IMR-90 (cell line): Measurements from ENCODE around the gene AMER2. TPM values are rescaled to one million over a fixed set of nuclear protein-coding genes. Genes with fewer than 3 reads are reported as not detected.
"Not testable (repeated sequence)": the region's sequence is repeated elsewhere in the genome, so short reads cannot be mapped to it uniquely, and the experiment has no call there.

Source experiments
- ATAC-seq: fragments of 200-7000 bp; cut with Tn5 transposase; 2 replicates; pipeline ENCODE4 v1.9.1; 2020; ENCODE audit warnings: low read depth, mild to moderate bottlenecking, moderate library complexity
- BruUV-seq: library from RNA; stranded (reverse); fragments of 400-500 nt; replicated peaks from 2 replicates; lab custom pipeline; 2021; lab: Mats Ljungman, UMichigan
- CTCF ChIA-PET: fragments of 300-600 bp; formaldehyde crosslinking; extraction: SDS; loops from one replicate; lab custom pipeline; 2021; ENCODE audit warnings: antibody characterized with exemption; lab: Yijun Ruan, JAX
- POLR2A ChIA-PET: fragments of 300-600 bp; sonication (Branson Sonifier 250); formaldehyde crosslinking; loops from one replicate; lab custom pipeline; 2022; ENCODE audit warnings: antibody characterized with exemption; ENCODE audit not compliant: unreplicated experiment; lab: Charles Lee
- DNase-seq: peaks from one replicate; pipeline ENCODE4 v3.0.0; 2013
- H2AFZ ChIP-seq: replicated peaks from 2 replicates; pipeline ENCODE3; 2013; ENCODE audit warnings: low read length, mild to moderate bottlenecking; ENCODE audit not compliant: poor library complexity
- H2AK5ac ChIP-seq: 2 replicates; pipeline ENCODE4 v1.6.1; 2013; ENCODE audit warnings: low read depth, low read length, inconsistent platforms
- H2AK9ac ChIP-seq: replicated peaks from 2 replicates; pipeline ENCODE3; 2013; ENCODE audit warnings: mild to moderate bottlenecking, low read depth, low read length, moderate library complexity; ENCODE audit not compliant: poor library complexity
- H2BK120ac ChIP-seq: 2 replicates; pipeline ENCODE4 v1.6.1; 2013; ENCODE audit warnings: low read depth, low read length, inconsistent platforms
- H2BK15ac ChIP-seq: 3 replicates; pipeline ENCODE4 v1.6.1; 2013; ENCODE audit warnings: low read depth, low read length, inconsistent platforms
- H2BK20ac ChIP-seq: 2 replicates; pipeline ENCODE4 v1.6.1; 2013; ENCODE audit warnings: low read depth, mild to moderate bottlenecking, inconsistent platforms, low read length, moderate library complexity
- H2BK5ac ChIP-seq: 2 replicates; pipeline ENCODE4 v1.6.1; 2013; ENCODE audit warnings: mild to moderate bottlenecking, low read depth, low read length, inconsistent platforms; ENCODE audit not compliant: poor library complexity, severe bottlenecking
- H3K14ac ChIP-seq: replicated peaks from 2 replicates; pipeline ENCODE4 v1.6.1; 2013; ENCODE audit warnings: low read depth, low read length, inconsistent platforms
- H3K18ac ChIP-seq: 2 replicates; pipeline ENCODE4 v1.6.1; 2013; ENCODE audit warnings: low read depth, low read length, control low read depth
- H3K23ac ChIP-seq: 2 replicates; pipeline ENCODE4 v1.6.1; 2013; ENCODE audit warnings: low read depth, low read length, inconsistent platforms
- H3K27ac ChIP-seq: 2 replicates; pipeline ENCODE4 v1.5.1; 2013; ENCODE audit warnings: mild to moderate bottlenecking, control low read depth, low read length; ENCODE audit not compliant: insufficient read depth
- H3K27me3 ChIP-seq: 2 replicates; pipeline ENCODE4 v1.6.1; 2013; ENCODE audit warnings: low read length; ENCODE audit not compliant: control insufficient read depth, insufficient read depth
- H3K36me3 ChIP-seq: 2 replicates; pipeline ENCODE4 v1.6.1; 2013; ENCODE audit warnings: low read length, mixed read lengths; ENCODE audit not compliant: control insufficient read depth, insufficient read depth
- H3K4ac ChIP-seq: 2 replicates; pipeline ENCODE4 v1.6.1; 2013; ENCODE audit warnings: low read depth, low read length, inconsistent platforms
- H3K4me1 ChIP-seq: 2 replicates; pipeline ENCODE4 v1.6.1; 2013; ENCODE audit warnings: low read length, mixed read lengths; ENCODE audit not compliant: control insufficient read depth, insufficient read depth
- H3K4me2 ChIP-seq: 2 replicates; pipeline ENCODE4 v1.6.1; 2013; ENCODE audit warnings: low read depth, mild to moderate bottlenecking, control low read depth, low read length, moderate library complexity
- H3K4me3 ChIP-seq: 2 replicates; pipeline ENCODE4 v1.5.1; 2013; ENCODE audit warnings: low read depth, mild to moderate bottlenecking, control low read depth, low read length, moderate library complexity; ENCODE audit not compliant: insufficient read depth
- H3K56ac ChIP-seq: 2 replicates; pipeline ENCODE4 v1.6.1; 2013; ENCODE audit warnings: low read length, inconsistent platforms; ENCODE audit not compliant: insufficient read depth; ENCODE audit errors: extremely low read depth
- H3K79me1 ChIP-seq, 2 experiments: 2 replicates each; pipeline ENCODE4 v1.6.1; 2013; ENCODE audit warnings: low read length in 2 of 2, inconsistent platforms in 1 of 2, low read depth in 1 of 2
- H3K9ac ChIP-seq: 2 replicates; pipeline ENCODE4 v1.6.1; 2013; ENCODE audit warnings: low read depth, low read length, control low read depth
- H3K9me1 ChIP-seq: 2 replicates; pipeline ENCODE4 v1.6.1; 2013; ENCODE audit warnings: low read length, inconsistent platforms; ENCODE audit not compliant: insufficient read depth
- H3K9me3 ChIP-seq: 2 replicates; pipeline ENCODE4 v1.6.1; 2013; ENCODE audit warnings: low read length; ENCODE audit not compliant: control insufficient read depth, insufficient read depth
- H4K20me1 ChIP-seq: 2 replicates; pipeline ENCODE4 v1.6.1; 2013; ENCODE audit warnings: low read length, inconsistent platforms; ENCODE audit not compliant: insufficient read depth
- H4K5ac ChIP-seq: 2 replicates; pipeline ENCODE4 v1.6.1; 2013; ENCODE audit warnings: mild to moderate bottlenecking, low read depth, low read length, control low read depth
- H4K8ac ChIP-seq, 2 experiments: 2 replicates each; pipeline ENCODE4 v1.6.1; 2013; ENCODE audit warnings: low read depth in 2 of 2, low read length in 2 of 2, control low read depth in 1 of 2, inconsistent platforms in 1 of 2
- H4K91ac ChIP-seq: 2 replicates; pipeline ENCODE4 v1.6.1; 2013; ENCODE audit warnings: low read depth, low read length, inconsistent platforms; ENCODE audit not compliant: insufficient read depth
- CTCF ChIP-seq: conservative IDR thresholded peaks from 2 replicates; pipeline ENCODE4 v1.5.1; 2012; ENCODE audit warnings: mild to moderate bottlenecking, low read depth, low read length, improper control_type of control experiment
- FOS ChIP-seq: fragments of 150-350 bp; IDR thresholded peaks from 2 replicates; pipeline ENCODE4 v1.6.1; 2016; ENCODE audit warnings: low read depth, low read length
- MXI1 ChIP-seq: IDR thresholded peaks from 2 replicates; pipeline ENCODE4 v1.6.1; 2012; ENCODE audit warnings: low read depth, mild to moderate bottlenecking, low read length, moderate library complexity, borderline replicate concordance
- NFE2L2 ChIP-seq: fragments of 150-350 bp; IDR thresholded peaks from 2 replicates; pipeline ENCODE4 v1.6.1; 2016; ENCODE audit warnings: low read depth, mild to moderate bottlenecking, low read length
- POLR2A ChIP-seq: IDR thresholded peaks from 2 replicates; pipeline ENCODE4 v1.6.1; 2012; ENCODE audit warnings: mild to moderate bottlenecking, low read depth, low read length
- SMC3 ChIP-seq: fragments of 150-350 bp; IDR thresholded peaks from 2 replicates; pipeline ENCODE4 v1.6.1; 2016; ENCODE audit warnings: low read depth, mild to moderate bottlenecking, antibody characterized with exemption, low read length, moderate library complexity
- USF2 ChIP-seq: fragments of 150-350 bp; IDR thresholded peaks from 2 replicates; pipeline ENCODE4 v1.6.1; 2017; ENCODE audit warnings: mild to moderate bottlenecking, antibody characterized with exemption, low read length, low read depth
- WGBS, 2 experiments: methylation state at CpG; one replicate each; pipeline versions ENCODE4 v1.1.5 to v1.1.7; 2013; ENCODE audit warnings: missing lambda C conversion rate in 2 of 2; ENCODE audit not compliant: insufficient read length in 1 of 2; ENCODE audit errors: extremely low coverage in 2 of 2; 5-methylcytosine and 5-hydroxymethylcytosine counted together
- dilution Hi-C: fragments of 300-500 bp; cut with HindIII; formaldehyde crosslinking; loops from one replicate; pipeline ENCODE4 v1.14.3; 2018; ENCODE audit warnings: low sequenced_read_pairs; ENCODE audit not compliant: unreplicated experiment
- in situ Hi-C: fragments of 300-500 bp; cut with MboI; formaldehyde crosslinking; loops from 3 replicates; pipeline ENCODE4 v1.14.3; 2019; ENCODE audit warnings: low sequenced_read_pairs, inconsistent platforms, mixed read lengths
- intact Hi-C: fragments of 100-400 bp; cut with micrococcal nuclease; formaldehyde crosslinking; loops from 2 replicates; pipeline ENCODE4 v1.10.0; 2022
- polyA plus RNA-seq, 3 experiments: library from polyadenylated mRNA; depleted of rRNA; stranded (reverse); fragments of >200 nt; gene quantifications; 2 replicates each; pipeline ENCODE4 v1.2.3, GENCODE V29; 2012; ENCODE audit warnings: low replicate concordance in 1 of 3
- total RNA-seq: library from RNA; depleted of rRNA; stranded (reverse); fragments of >200 nt; gene quantifications from 2 replicates; pipeline ENCODE4 v1.2.3, GENCODE V29; 2012

AMER2 gene
- total and polyA plus RNA-seq, 2 of the 4 experiments (the other 2 are of a cell fraction): not detected

DNA sequence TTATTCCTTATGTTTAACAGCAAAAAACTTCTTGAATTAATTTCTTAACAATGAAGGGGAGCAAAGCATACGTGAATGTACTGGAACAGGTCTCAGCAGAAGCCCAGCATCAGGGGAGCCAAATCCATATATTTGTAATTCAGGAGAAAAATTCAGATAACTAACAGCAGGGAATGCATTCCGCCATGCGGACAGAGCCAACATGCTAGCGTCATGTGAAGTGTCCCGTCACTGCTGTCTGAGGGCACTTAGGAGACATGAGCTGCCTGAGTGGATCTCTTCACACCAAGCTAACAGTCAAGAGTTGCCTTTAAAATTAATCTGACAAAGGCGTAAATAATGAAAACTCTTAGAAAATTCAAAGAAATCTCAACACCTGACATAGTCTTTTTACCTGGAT is 6.4 kb downstream of the AMER2 start:
- Histone ChIP-seq H2BK15ac (no peak overlapping the region), H3K79me1 (no peaks in the 10 kb centered on the region), H2AFZ (no peak overlapping the region), H3K9ac (no peak overlapping the region), H3K4me3 (no peak overlapping the region), H3K36me3 (no peaks in the 10 kb centered on the region), H4K5ac (no peak overlapping the region), H3K27me3 (peaks cover 20% of the 10 kb centered on the region), H2BK120ac (no peak overlapping the region), H4K20me1 (no peaks in the 10 kb centered on the region), H3K23ac (no peak overlapping the region), H2AK9ac (no peak overlapping the region), H4K91ac (no peak overlapping the region), H3K27ac (no peak overlapping the region), H3K4me1 (no peaks in the 10 kb centered on the region), H3K18ac (no peak overlapping the region), H2BK20ac (no peak overlapping the region), H3K14ac (no peak overlapping the region), H4K8ac (no peak overlapping the region), H3K9me1 (no peaks in the 10 kb centered on the region), H3K4me2 (no peak overlapping the region), H3K4ac (no peak overlapping the region), H2AK5ac (no peak overlapping the region), H3K56ac (no peak overlapping the region), H3K9me3 (no peaks in the 10 kb centered on the region; the same call in 1 of the 2 replicates), H2BK5ac (no peak overlapping the region)
- ChIA-PET CTCF (no interaction called here), POLR2A (no interaction called here)
- no TSS peak for BruUV-seq
- 60% methylated on average over 1 of the region's 6 CpGs; no CpG with 5 or more reads in 1 of the 2 experiments for WGBS, 2 experiments
- TF ChIP-seq NFE2L2: no peak
- no peak for TF ChIP-seq MXI1
- no peak for TF ChIP-seq CTCF
- no peak for TF ChIP-seq USF2
- no peak for TF ChIP-seq FOS
- no peak for TF ChIP-seq POLR2A
- TF ChIP-seq SMC3: no peak
- intact Hi-C loops (no loop called here), in situ Hi-C loops (no loop called here), dilution Hi-C loops (no loop called here)
- DNase-seq (no peak), ATAC-seq (no peak)

DNA sequence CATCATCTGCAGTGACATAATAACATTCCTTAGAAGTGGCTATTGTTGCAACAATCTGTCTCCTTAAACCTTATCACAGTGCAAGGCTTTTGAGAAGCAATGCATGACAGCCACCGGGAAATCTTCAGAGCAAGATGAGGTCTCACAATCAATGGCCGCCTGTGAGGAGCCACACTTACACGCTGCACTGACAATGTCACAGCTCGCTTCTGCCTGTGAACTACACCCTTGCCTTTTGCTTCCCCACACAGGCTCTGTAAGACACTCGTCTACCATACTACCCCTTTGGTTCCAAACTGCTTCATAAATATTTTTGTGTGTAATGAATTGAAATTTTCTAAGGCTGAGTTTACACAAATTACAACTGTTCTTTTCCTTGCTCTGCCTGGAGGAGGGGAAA is 6.9 kb downstream of the AMER2 start:
- H3K14ac ChIP-seq, in situ Hi-C loops, H3K56ac ChIP-seq, H4K5ac ChIP-seq, H2BK5ac ChIP-seq, H4K20me1 ChIP-seq, H3K79me1 ChIP-seq, ATAC-seq, H2AK9ac ChIP-seq, H2BK20ac ChIP-seq, H3K9me1 ChIP-seq, H3K4ac ChIP-seq, H3K36me3 ChIP-seq, DNase-seq, H2BK15ac ChIP-seq, H3K4me3 ChIP-seq, H2AFZ ChIP-seq, H3K9me3 ChIP-seq, H3K4me1 ChIP-seq, H3K4me2 ChIP-seq, H4K8ac ChIP-seq, POLR2A ChIA-PET, intact Hi-C loops, H3K18ac ChIP-seq, H2AK5ac ChIP-seq, BruUV-seq, H3K9ac ChIP-seq, H4K91ac ChIP-seq, CTCF ChIA-PET, H3K27ac ChIP-seq, H3K23ac ChIP-seq, dilution Hi-C loops, H2BK120ac ChIP-seq: not testable (repeated sequence)
- peaks cover 16% of the 10 kb centered on the region for H3K27me3 ChIP-seq
- 0% methylated on average over 1 of the region's 5 CpGs; no CpG with 5 or more reads in 1 of the 2 experiments for WGBS, 2 experiments
